ENCODE measurements around the gene SLC16A1.
"Not testable (repeated sequence)": the region's sequence is repeated elsewhere in the genome, so short reads cannot be mapped to it uniquely, and the experiment has no call there.

GRCh38 chr1:112884996-112885395 lies 71.0 kb downstream of the SLC16A1 start:
- not testable (repeated sequence) for TF ChIP-seq CTCF (conservative IDR thresholded peaks at IDR 0.05; ENCODE audit: low read depth in 2 of 2); POLR2AphosphoS5 (IDR thresholded peaks at IDR 0.05; ENCODE audit: low read depth); EZH2 (IDR thresholded peaks at IDR 0.05; ENCODE audit: low read depth, unreplicated experiment)

Data from GM23338 (cell line).